Raji (cell line): ENCODE measurements around the gene CCDC183.

Experiments
- POLR2A ChIP-seq: IDR thresholded peaks from 2 replicates; pipeline ENCODE4 v1.6.1; 2011; ENCODE audit warnings: low read depth, low read length, control low read depth; ENCODE audit not compliant: insufficient read depth

Gene CCDC183

DNA sequence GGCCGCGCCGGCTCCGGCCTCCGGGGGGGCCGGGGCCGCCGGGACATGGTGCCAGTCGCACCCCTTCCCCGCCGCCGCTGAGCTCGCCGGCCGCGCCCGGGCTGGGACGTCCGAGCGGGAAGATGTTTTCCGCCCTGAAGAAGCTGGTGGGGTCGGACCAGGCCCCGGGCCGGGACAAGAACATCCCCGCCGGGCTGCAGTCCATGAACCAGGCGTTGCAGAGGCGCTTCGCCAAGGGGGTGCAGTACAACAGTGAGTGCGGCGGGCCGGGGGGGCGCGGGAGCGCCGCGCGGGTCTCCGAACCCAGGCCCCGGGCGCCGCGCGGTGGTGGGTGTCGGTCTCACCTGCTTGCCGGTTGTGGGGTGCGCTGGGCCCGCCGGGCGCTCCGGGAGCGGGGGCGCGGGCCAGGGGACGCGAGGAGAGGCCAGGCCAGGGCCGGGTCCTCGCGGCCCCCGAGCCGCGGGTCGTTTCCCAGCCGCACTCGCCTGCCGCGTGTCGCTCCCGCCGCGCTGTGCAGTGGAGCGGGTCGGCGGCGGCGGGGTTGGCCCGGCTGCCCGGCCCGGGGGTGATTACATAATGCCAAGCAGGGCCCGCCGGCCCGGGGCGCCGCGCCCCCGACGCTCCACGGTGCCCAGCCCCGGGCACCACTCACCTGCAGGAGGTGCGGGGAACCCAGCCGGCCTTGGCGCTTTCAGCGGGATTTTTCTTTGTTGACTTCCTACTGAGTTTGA lies 12.1 kb downstream of the CCDC183 start:
- TF ChIP-seq POLR2A, result 0 out of 2 replicates have a peak, but pooled peaks have one; percentile 9

DNA sequence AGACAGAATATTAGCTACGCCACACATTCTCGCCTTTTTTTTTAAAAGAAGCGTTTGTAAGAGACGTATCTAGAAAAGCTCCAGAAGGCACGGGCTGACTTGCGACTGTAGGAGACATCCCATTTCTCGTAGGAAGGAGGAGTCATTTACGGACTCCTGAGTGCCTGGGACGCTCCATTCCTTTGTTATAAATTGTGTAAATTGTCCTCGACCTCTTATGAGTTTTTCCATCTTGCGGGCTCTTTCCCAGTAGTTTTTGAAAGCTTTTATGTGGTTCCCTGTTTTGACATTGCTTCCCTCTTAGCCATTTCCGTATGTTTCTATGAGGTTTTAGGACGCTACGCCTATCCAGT lies 12.6 kb downstream of the CCDC183 start:
- no peak for TF ChIP-seq POLR2A

DNA sequence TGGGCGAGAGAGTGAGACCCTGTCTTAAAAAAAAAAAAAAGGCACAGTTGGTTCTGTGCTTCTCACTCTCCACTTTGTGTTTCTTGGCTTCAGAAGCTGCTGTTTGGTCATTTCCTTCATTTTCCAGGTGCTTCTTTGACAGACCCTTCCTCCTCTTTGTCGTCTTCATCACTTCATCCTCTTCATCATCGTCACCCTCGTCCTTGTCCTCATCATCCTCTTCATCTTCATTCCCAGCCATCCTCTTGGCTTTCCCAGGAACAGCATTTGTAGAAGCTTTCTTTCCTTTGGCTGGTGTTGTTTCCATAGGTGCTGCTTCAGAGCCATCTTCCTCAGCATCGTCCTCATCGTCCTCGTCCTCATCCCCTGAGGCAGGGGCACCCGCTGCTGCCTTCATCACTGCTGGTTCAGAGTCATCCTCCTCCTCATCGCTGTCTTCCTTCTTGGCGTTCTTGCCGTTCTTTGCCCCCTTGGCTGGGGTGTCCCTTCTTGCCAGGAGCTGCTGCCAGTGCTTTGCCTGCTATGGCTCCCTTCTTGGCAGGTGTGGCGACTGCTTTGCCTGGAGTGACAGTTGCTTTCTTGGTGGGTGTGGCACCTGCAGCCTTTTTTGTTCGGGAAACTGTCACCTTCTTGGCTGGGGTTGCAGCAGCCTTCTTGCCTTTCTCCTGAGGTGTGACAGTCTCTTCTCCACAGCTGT lies 18.7 kb downstream of the CCDC183 start:
- no peak for TF ChIP-seq POLR2A

DNA sequence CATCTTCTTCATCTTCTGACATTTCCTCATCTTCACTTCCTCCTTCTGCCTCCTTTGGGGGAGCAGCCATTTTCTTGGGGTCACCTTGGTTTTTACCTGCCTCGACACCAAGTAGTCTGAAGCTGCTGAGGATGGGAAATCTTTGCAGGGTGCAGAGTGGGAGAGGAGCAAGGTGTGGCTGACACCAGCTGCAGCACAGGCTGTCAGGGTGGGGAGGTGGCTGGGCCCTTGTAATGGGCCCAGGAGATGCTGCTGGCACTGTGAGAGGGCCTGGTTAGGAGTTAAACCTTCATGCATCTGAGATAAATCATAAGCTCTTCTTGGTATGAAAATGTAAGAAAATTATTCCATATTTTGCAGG lies 19.3 kb downstream of the CCDC183 start:
- no peak for TF ChIP-seq POLR2A

DNA sequence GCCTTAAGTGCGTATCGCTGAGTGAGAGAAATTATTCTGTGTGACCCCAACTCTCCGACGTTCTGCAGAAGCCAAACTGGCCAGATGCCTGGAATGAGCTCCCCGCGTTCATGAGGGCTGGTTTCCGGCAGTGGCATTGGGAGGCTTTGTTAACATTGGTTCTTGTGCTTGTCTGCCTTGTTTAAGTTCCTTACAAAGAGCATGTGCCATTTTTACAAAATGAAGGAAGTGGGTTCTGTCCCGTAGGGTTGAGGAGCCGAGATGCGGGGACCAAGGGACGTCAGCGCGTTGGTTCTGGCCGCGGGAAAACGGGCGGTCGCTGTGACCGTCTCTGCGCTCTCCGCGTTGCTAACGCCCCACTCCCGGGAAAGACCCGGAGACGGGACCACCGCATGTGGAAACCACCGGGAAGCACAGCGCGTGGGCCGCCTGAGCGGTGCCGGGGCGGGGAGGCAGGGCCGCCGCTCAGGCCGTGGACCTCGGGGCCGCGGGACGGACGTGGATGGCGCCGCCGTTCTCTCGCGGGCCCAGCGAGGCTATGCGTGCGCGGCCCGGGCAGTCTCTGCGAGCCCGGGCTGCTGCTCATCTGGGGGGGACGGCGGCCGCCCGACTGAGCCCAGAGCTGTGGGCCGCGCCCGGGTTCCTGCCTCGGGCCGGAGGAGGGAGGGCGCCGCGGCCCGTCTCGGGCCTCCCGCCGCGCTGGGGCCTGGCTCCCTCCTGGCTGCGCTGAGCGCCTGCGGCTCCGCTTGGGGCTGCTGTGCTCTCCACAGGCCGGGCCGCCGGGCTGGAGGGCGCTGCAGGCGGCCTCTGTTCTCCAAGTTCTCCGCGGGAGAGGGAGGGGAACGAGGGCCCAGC lies 25.1 kb downstream of the CCDC183 start:
- no peak for TF ChIP-seq POLR2A

DNA sequence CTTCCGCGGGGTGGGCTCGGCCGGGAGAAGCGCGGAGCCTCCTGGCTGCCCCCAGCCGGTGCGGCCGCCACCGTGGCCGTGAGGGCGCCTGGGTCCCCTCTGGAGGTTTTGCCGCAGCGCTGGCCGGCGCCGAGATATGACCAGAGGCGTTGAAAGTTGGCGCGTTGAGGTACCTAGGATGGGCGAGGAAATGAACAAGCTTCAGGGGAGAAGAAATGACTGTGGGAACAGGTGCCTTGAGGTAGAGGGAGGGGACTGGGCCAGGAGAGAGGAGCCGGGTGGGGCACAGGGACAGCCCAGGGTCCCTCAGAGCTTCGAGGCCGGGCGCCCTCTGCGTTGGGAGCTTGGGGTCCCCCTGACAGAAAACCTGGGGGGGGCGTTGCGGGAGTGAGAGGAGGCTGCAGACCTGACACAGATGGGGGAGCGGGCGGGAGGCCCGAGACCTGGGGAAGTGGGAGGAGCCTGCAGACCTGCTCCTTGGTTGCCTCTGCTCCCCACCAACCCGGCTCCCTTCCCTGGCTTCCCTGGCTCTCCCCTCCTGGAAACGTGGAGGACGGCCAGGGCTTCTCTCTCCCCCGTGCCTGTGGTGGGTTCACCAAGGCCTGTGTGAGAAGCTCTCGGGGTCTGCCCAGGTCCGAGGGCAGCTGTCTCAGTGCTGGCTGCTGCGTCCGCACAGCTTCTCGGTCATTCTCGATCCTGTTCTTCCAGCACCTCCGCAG lies 25.8 kb downstream of the CCDC183 start:
- no peak for TF ChIP-seq POLR2A

DNA sequence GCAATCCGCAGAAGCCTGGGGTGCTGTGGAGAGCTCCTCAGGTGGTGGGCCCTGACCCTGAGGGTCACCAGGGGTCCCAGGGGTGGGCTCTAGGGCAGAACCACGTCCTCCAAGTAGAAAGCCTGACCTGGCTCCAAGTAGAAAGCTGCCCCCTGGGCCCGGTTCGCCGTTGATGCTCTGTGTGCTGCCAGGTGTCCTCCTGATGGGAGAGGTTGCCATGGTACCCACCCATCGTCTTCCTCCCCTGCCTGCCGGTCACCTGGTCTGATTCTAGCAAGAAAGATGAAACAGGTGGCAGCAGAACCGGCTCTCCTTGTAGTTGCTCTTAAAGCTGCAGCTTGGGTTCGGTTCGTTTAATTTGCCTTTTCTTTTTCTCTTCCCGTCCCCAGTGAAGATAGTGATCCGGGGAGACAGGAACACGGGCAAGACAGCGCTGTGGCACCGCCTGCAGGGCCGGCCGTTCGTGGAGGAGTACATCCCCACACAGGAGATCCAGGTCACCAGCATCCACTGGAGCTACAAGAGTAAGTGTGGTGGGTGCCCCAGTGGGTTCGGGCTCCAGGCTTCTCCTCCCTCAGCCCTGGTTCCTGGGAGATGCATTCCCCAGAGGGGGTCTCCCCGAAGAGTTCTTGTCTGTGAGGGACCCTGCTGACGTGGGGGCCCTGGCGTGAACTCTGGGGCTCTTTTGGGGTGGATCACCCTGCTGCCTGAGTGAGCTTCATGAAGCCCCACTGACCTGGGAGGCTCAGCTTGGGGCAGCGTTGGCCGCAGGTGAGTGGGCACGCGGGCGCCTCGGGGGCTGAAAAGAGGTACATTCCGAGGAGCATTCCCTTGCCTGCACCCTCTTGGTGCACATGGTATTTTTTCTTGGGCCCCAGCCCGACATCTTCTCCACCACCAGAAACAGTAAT lies 27.3 kb downstream of the CCDC183 start:
- TF ChIP-seq POLR2A, result no peak

DNA sequence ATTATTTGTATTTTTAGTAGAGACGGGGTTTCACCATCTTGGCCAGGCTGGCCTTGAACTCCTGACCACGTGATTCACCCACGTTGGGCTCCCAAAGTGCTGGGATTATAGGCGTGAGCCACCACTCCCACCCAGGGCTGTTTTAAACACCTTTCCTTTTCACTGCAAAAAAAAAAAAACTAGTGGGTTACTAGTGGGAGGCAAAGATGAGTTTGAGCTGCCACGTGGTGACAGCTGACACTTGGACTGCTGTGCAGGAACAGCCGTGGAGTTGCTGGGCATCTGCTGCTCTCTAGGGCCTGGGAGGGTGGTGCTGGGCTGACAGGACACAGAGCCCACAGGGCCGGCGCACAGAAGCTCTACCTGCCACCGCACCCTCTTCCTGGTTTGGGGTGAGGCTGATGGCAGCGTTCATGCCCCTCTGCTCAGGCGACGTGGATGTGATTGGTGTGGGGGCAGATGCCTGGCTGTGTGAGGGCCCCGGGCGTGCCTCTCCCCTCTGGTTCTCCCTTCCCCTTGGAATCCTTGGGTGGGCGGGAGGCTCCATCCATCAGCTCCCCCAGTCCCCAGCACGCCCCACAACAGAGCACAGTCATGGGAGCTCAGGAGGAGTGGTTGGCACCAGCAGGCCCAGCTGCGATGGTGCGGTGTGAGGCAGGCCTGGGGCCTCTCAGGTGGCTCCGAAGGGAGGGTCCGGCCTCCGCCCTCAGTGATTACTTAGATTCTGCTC lies 28.5 kb downstream of the CCDC183 start:
- no peak for TF ChIP-seq POLR2A

DNA sequence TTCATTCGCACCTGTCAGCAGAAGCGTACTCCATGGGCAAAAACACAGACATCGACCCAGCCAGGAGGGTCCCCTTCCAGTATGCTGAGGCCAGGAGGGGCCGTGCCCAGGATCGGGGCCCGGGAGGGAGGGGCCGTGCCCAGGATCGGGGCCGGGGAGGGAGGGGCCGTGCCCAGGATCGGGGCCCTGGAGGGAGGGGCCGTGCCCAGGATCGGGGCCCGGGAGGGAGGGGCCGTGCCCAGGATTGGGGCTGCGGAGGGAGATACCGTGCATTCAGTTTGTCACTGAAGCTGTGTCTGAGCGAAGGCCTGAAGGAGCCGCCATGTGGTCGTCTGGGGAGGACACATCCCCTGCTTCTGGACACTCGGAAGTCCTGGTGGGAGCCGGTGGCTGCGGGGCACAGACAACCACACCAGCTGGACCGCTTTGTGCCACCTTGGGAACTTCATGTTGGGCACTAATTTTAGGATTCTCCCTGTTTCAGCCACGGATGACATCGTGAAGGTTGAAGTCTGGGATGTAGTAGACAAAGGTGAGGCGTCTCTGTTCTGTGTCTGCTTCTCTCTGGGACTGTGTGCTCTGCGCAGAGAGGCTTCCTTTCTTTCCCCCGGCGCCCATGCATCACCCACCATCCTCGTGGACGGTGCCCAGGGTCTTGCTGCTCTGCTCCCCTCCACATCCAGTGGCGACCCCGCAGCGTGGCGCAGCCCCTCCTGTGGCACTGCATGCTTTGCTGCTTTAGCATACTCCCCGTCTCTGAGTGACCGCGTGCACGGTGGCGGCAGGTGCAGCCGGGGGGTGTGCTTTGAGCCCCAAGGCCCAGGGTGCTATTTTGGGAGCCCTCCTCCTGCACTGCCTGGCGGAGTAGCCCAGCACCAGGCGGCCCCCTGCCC lies 29.4 kb downstream of the CCDC183 start:
- TF ChIP-seq POLR2A, result no peak

DNA sequence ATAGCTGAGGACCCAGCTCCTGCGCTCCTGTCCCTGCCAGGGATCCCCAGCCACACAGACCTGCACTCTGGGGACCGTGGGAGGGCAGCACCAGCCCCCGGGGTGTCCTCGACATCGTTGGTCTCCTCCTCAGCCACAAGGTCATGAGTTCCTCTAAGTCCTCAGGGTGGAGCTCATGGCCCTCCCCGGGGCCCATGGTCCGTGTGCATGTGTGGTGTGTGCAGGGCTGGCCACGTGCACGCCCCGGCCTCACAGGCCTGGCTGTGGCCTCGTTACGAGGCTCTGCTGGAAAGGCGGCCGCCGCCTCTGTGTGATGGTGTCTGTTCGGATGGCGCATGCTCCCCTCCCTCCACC lies 30.0 kb downstream of the CCDC183 start:
- TF ChIP-seq POLR2A, result no peak

DNA sequence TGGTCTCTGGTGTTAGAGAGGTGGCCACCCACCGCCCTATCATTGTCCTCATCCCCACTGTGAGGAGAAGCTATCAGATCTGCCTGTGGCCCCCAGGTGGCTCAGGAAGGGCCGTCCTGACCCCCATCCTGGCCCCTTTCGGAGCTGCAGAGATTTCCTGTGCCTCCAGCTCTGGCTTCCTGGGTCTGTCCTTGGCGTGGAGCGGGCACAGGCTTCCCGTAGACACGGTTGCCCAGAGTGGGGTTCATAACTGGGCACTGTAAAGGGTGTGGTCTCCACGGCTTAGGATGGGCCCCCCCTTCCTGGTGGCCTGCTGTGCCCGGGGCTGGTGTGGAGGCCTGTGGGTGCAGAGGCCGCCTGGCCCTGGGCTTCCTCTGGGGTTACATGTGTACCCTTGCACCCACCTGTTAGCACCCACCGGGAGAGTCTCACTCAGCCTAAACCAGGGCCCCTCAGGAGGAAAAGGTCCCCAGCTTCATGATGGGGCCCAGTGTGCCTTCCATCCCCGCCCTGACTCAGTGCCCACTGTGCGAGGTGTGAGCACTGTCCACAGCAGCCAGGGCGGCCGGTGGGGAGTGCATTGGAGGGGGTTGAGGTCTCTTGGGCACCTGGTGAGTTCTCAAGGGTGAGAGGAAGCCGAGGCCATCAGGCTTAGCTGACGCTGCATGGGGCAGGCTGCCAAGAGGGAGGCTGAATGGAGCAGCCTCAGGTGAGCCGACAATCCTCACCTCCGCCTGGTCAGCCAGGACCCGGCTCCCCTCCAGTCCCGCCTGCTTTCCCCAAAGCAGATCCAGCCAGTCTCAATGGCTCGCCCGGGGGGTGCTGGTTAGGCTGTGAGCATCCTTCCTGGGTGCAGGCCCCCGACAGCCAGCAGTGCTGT lies 30.8 kb downstream of the CCDC183 start:
- TF ChIP-seq POLR2A, result no peak

DNA sequence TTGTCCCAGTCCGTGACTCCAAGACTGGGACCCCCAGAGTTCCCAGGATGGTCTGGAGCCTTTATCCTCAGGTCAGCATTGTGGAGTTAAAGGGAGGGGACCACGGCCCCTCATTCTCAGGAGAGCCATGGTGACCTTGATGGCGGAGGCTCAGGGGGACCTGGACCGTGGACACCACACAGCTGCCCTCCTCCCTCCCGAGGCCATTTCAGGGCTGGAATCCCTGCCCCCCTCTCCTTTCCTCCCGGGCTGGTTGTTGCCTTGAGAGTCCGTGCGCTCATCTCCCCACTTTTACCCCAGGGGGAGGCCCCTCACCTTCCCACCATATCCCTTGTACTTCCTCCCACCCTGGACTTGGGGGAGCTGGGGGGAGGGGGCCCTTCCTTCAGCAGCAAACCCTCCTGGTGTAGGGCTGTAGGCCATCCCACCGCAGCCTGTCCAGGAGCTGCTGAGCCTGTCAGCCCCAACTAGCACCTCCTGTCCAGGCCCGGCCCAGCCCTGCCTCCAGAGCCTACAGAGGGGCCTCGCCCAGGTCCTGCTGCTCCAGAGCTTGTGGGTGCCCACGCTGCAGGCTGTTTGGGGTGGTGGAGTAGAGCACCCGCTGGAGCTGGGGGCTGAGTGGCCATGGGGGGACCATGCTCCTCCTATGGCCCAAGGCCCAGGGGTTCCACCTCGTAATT lies 31.8 kb downstream of the CCDC183 start:
- TF ChIP-seq POLR2A, result no peak
